22Rv1 (cell line): Measurements from ENCODE around the gene CPEB1.

Experiments
- H3K27ac ChIP-seq: fragments of 450-650 bp; 2 replicates; pipeline ENCODE4 v1.5.1; 2017
- ZFX ChIP-seq: fragments of 450-650 bp; IDR thresholded peaks from 2 replicates; pipeline ENCODE4 v1.6.1; 2017; ENCODE audit warnings: antibody characterized with exemption, borderline replicate concordance
- TF ChIP-seq, protein P1 (sequence below): fragments of 450-650 bp; IDR thresholded peaks from 2 replicates; pipeline ENCODE4 v1.5.1; 2017; ENCODE audit warnings: mild to moderate bottlenecking

The CPEB1 gene

DNA sequence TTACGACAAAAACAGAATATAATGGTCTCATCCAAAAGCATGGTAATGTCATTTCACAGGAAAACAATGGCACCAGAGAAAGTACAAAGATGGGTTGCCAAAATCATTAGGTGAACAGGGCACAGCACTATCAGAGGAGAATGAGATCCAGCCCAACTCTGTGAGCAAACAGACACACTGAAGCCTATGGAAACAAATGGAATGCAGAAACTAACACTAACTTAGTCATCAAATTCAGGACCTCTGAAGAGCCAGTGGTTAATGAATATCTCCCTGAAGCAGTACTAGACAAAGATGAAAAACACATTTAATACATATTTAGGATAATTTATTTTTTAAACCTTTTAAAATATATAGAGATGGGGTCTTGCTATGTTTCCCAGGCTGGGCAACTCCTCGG, 92.3 kb downstream of the CPEB1 start:
- TF ChIP-seq, protein P1, sequence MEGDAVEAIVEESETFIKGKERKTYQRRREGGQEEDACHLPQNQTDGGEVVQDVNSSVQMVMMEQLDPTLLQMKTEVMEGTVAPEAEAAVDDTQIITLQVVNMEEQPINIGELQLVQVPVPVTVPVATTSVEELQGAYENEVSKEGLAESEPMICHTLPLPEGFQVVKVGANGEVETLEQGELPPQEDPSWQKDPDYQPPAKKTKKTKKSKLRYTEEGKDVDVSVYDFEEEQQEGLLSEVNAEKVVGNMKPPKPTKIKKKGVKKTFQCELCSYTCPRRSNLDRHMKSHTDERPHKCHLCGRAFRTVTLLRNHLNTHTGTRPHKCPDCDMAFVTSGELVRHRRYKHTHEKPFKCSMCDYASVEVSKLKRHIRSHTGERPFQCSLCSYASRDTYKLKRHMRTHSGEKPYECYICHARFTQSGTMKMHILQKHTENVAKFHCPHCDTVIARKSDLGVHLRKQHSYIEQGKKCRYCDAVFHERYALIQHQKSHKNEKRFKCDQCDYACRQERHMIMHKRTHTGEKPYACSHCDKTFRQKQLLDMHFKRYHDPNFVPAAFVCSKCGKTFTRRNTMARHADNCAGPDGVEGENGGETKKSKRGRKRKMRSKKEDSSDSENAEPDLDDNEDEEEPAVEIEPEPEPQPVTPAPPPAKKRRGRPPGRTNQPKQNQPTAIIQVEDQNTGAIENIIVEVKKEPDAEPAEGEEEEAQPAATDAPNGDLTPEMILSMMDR = no peak
- TF ChIP-seq ZFX = no peak
- H3K27ac ChIP-seq = no peak overlapping the region

DNA sequence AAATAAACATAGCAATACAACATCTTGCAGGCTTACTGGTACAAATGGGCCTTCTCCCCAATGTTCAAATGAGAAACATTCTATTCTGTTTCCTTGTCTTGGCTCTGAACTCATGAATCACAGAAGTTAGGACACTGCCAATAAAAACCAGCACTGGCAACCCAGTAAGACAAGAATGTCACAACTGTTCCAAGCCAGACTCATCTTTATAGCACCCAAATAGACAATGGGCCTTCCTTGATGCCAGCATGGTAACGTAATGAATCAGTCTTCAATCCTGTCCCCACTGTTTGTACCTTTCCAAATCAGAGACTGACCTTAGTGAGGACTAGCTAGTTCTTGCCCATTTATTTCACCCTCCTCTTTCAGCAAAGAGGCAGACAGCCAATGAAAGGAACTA, 92.8 kb downstream of the CPEB1 start:
- no peak overlapping the region for H3K27ac ChIP-seq
- TF ChIP-seq ZFX = no peak
- TF ChIP-seq, protein P1 = no peak

DNA sequence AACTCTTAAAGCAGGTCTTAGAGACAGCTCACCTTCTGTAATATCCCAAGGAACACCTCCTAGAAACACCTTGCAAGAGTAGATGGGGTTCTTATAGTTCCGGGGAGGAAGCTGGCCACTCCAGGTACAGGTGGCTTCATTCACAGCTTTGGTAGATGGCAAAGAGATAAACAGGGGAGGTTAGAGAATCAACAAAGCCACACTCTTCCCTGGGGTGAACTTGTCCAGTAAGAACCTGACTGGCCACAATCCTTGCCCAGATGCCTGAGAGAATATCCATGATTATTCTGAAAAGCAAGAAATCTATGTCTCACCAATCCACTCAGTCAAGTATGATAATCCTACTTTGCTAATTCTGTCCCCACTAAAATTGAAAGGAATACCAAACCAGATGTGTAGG, 93.3 kb downstream of the CPEB1 start:
- TF ChIP-seq, protein P1 = no peak
- TF ChIP-seq ZFX = no peak
- no peak overlapping the region for H3K27ac ChIP-seq

DNA sequence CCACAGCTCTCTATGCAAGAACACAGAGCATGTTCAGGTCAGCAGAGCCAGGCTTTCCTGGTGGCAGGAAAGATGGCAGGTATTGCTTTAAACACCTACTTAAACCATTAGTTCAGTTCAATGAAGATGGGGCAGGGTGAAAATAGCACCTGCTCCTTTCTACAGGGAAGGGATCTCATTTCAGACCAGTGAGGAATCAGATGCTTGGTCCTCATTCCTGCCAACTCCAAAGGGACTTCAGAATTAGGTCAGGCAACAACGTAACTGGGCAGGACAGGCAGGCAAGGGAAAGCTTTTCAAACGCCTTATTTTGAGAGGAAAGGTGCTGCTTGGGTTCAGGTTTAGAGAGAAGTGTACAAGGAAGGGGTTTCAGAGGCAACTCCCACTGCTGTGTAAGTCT, 94.3 kb downstream of the CPEB1 start:
- no peak overlapping the region for H3K27ac ChIP-seq
- TF ChIP-seq, protein P1 = no peak
- TF ChIP-seq ZFX = no peak

DNA sequence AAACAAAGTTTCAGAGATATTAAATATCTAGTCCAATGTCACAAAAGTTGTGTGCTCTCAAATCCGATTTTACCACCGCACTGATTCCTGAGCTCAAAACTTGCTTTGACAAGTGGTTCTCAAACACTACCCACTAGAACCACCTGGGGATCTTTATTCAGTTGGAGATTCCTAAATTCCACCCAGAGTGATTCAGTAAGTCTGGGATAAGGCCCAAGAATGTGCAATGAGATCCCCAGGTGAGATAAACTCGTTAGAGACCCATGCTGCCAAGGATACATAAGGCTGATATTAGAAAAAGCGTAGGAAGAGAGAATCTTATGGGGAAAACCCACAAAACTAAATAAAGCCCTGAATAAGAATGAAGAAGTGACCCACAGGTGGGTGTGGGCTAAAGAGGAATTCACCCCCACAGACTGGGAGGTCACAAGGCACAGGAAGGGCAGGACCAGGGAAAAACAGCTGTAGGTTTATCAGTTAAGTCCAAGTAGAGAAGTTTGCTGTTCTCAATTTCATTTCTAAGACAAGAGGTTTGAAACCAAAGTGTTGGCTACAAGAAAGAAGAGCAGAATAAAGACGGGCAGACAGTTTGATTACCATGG, 95.4 kb downstream of the CPEB1 start:
- TF ChIP-seq, protein P1 = no peak
- TF ChIP-seq ZFX = no peak
- no peak overlapping the region for H3K27ac ChIP-seq

DNA sequence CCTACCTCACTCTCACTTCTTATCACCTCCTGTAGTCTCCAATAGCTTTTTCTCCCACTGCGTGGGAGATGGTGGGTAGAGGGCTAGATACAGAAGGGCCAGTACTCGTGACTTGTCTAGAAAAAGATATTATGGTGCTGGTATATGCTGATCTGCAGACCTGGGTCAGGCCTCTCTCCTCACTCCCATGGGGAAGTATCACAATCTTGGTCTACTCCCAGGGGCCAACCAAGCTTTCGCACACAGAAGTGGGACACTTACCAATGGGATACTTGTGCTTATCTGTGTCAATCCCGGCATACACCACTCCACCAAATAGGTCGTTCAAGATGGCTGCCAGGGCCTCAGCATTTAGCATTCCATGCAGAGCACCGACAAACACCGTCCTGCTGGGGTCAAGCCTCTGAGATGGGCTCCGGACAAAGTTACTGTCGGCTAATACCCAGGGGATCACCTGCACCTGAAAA, 97.9 kb downstream of the CPEB1 start:
- H3K27ac ChIP-seq = no peak overlapping the region
- TF ChIP-seq ZFX = no peak
- TF ChIP-seq, protein P1 = no peak

DNA sequence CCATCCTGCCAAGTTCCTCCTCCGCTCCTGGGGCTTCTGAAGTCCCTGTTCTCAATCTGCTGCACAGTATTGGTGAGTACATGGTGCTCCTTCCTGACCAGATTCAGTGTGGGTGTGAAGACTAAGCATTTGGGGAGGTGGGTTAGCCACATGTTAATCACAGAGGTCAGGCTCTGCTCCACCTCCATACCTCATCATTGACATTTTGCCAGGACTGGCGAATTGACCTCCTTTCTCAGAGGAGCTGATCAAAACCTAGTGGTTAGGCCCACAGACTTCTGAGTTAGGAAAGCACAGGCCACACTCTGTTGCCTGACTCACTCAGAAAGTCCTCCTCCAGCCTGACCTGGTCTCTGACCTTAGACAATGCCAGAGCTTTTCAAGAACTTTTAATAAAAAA, 98.5 kb downstream of the CPEB1 start:
- H3K27ac ChIP-seq = no peak overlapping the region

More for the DNA sequence above, 98.5 kb downstream of the CPEB1 start:
- TF ChIP-seq ZFX = no peak
- TF ChIP-seq, protein P1 = no peak
